HG03108 (cell line): ENCODE measurements around the gene CRTC1.

ENCODE experiments used
- ATAC-seq: cut with Tn5 transposase; IDR thresholded peaks from one replicate; pipeline ENCODE4 v1.9.1; 2021; ENCODE audit warnings: moderate library complexity; ENCODE audit not compliant: unreplicated experiment

Gene CRTC1

GRCh38 chr19:18651733-18652132, 31.7 kb upstream of the CRTC1 start:
- ATAC-seq = no peak

DNA sequence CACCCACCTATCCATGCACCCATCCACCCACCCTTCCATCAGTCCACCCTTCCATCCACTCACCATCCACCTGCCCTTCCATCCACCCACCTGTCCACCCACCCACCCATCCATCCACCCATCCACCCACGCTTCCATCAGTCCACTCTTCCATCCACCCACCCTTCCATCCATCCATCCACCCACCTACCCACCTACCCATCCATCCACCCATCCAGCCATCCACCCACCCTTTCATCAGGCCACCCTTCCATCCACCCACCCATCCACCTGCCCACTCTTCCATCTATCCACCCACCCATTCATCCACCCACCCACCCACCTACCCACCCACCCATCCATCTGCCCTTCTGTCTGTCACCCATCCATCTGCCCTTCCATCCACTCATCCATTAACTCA, 29.6 kb upstream of the CRTC1 start:
- no peak for ATAC-seq

DNA sequence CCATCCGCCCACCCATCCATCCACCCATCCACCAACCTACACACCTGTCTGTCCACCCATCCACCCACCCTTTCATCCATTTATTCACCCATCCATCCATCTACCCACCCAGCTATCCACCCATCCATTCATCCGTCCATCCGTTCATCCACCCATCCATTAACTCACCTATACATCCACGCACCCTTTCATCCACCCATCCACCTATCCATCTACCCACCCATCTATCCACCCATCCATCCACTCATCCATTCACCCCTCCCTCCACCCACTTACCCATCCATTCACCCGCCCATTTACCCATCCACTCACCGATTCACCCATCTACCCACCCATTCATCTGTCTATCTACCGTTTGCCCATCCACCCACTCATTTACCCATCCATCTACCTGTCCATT, 29.0 kb upstream of the CRTC1 start:
- ATAC-seq = no peak

GRCh38 chr19:18655173-18655844, 28.2 kb upstream of the CRTC1 start:
- no peak for ATAC-seq

DNA sequence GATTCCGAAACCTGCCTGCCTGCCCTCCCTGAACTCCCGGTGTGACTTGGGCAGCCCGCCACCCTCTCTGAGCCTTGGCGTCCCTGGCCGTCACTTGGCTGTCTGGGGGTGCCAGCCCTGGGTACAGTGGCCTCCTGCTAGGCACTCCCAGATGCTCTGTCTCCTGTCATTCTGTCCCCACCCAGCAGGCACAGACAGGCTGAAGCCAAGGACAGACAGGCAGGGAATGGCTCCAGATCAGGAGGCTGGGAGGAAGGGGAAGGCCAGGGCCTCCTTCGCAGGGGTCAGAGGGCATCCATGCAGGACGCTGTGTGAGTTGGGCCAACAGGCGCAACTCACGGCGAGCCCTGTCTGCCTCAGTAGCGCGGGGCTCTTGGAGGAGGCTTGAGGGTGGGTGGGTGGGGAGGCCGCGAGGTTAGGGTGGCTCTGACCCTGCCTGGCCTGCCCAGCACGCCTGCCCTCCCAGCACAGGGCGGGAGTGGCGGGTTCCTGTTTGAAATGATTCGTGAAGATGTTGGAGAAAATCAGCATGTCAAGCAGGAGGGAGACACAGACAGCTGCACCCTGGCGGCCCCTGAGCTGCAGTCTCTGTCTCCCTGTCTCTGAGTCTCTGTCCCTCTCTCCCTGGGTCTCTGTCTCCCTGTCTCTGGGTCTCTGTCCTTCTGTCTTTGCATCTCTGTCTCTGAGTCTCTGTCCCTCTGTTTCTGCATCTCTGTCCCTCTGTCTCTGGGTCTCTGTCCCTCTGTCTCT, 27.0 kb upstream of the CRTC1 start:
- ATAC-seq = no peak

DNA sequence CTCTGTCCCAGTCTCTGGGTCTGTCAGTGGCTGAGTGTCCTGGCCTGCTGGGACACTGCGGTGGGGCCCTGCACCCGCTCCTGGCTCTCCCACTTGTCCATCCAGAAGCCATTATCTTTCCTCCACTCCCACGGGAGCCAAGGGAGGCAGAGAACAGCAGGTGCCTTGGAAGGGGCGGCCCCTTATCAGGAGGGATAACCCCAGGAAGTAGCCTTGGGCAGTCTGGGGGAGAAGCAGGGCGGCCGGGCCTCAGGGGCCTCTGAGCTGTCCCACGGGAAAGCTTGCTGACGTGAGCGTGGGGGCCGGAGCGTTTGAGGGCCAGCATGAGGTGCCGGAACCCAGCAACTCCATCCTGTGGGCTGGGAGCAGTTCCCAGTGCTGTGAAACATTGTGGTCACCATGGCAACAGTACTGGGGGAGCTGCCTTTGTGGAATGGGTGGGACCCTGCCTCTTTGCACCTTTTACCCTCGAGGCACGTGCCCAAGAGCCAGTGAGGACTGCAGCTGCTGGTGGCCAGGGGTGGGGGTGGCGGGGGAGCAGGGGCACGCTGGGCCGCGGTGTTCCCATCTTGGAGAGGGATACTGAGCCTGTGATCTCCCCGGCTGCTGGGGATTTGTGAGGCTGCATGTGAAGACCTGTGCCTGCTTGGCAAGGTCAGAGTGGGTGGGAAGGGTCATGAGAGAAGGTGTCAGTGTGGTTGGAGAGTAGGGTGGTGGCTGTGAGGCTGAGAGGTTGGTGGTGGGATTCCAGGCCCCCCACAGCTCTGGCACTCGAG, 25.7 kb upstream of the CRTC1 start:
- no peak for ATAC-seq

DNA sequence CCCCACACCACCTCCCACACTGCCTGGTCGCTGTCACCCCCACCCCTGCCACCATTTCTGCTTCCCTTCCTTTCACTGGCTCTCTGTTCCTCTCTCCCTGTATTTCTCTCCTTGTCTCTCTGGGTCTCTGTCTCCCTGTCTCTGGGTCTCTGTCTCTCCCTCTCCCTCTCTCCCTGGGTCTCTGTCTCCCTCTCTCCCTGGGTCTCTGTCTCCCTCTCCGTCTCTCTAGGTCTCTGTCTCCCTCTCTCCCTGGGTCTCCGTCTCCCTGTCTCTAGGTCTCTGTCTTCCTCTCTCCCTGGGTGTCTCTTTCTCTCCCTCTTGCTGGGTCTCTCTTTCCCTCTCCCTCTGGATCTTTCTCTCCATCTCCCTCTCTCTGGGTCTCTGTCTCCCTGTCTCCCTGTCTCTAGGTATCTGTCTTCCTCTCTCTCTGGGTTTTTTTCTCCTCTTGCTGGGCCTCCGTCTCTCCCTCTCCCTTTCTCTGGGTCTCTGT, 25.1 kb upstream of the CRTC1 start:
- ATAC-seq = no peak

GRCh38 chr19:18659281-18660050, 24.0 kb upstream of the CRTC1 start:
- no peak for ATAC-seq

GRCh38 chr19:18660051-18660910, 23.2 kb upstream of the CRTC1 start:
- ATAC-seq = no peak

DNA sequence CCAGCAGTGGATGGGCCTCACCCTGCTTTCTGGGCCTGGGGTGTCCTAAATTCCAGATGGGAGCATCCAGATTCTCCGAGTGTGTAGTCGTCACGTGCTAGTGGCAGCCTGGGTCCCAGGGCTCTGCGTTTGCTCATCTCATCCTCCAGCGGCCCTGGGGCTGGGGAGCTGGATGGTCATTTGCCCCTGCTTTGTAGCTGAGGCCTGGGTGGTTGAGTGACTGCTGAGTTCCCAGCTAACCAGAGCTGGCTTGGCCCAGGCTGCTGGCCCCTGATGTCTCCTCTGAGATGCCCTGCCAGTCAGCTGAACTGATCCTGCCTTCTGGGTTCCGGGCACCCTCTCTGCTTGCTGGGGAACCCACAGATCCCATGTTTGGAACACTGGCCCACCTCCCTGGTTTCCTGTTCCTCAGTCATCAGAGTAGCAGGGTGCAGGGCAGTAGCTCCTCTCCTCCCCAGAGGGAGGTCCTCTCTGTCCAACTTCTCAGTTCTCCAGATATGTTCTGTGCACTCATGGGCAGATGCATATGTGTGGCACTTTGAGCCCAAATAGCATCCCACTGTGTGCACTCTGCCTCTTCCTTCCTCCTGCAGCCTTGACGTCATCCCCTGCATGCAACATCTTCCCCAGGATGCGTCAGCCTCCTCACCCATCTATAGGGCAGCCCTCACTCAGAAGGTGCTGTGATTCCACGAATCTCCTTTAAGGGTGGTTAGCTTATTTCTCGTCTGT, 22.4 kb upstream of the CRTC1 start:
- no peak for ATAC-seq

- ATAC-seq = no peak
Measured at GRCh38 chr19:18662972-18663732, 20.3 kb upstream of the CRTC1 start.

- ATAC-seq = no peak
Measured at GRCh38 chr19:18663940-18664530, 19.4 kb upstream of the CRTC1 start.

DNA sequence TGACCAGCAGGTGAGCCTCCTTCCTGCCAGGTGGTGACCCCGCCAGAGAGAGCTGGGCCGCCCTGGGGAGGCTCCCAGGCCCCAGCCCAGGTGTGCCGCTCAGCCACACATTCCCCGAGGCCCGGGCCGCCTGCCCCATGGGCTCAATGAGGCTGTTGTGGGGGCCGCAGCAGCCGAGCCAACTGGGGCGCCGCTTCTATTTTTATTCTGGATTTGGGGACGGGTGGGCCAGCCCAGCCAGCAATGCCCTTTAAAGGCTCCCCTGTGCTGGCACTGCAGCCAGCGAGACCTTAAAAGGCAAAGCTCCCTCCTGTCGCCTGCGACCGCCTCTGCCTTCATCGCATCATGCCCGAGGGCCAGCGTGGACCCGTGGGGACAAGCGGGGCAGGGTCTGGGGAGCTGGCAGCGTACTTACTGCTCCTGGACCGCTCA, 17.7 kb upstream of the CRTC1 start:
- ATAC-seq = no peak

- no peak for ATAC-seq
Measured at GRCh38 chr19:18666317-18666716, 17.2 kb upstream of the CRTC1 start.

- ATAC-seq = no peak
Measured at GRCh38 chr19:18666784-18667183, 16.7 kb upstream of the CRTC1 start.

DNA sequence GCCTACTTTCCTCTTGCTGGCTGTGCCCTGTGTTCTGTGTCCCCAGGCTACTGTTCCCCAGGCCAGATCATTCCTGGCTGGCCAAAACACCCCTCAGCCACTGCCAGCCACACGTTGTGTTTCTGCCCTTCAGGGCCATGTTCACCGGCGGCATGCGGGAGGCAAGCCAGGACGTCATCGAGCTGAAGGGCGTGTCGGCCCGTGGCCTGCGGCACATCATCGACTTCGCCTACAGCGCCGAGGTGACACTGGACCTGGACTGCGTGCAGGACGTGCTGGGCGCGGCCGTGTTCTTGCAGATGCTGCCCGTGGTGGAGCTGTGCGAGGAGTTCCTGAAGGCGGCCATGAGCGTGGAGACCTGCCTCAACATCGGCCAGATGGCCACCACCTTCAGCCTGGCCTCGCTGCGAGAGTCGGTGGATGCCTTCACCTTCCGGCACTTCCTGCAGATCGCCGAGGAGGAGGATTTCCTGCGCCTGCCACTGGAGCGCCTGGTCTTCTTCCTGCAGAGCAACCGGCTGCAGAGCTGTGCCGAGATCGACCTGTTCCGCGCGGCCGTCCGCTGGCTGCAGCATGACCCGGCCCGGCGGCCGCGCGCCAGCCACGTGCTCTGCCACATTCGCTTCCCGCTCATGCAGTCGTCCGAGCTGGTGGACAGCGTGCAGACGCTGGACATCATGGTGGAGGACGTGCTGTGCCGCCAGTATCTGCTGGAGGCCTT, 15.8 kb upstream of the CRTC1 start:
- no peak for ATAC-seq

GRCh38 chr19:18668252-18668631, 15.2 kb upstream of the CRTC1 start:
- no peak for ATAC-seq
